ENCODE measurements around the gene SYNDIG1. TPM values are rescaled to one million over a fixed set of nuclear protein-coding genes. Genes with fewer than 3 reads are reported as not detected.

The SYNDIG1 gene
- total RNA-seq, 2 experiments from 2014 or later = not detected

DNA sequence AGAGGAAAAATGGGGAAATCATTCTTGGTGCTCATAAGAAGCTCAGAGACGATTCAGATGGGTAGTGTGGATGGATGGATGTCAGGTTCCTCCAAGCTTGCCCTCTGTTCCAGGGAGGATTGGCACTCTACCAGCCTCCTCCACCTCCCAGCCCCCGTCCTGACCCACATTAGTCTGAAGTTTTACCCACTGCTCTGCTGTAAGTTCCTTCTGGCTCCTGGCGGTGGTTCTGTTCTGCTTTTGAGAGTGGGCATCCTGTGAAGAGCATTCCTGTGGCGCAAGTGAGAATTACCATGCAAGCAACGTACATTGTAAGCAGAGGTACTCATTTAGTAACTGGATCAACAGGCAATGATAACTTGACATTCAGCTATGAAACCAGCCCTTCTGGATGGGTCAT is 103.4 kb downstream of the SYNDIG1 start:
- Mint-ChIP-seq H3K36me3 (ENCODE audit: low read depth) (no peaks in the 10 kb centered on the region), H3K27ac (no peak overlapping the region), H3K9me3 (ENCODE audit: insufficient read depth) (no peaks in the 10 kb centered on the region), H3K4me1 (ENCODE audit: low read depth) (no peaks in the 10 kb centered on the region), H3K27me3 (ENCODE audit: low read depth) (peaks cover 2% of the 10 kb centered on the region), H3K4me3 (no peak overlapping the region)
- ChIA-PET CTCF (no interaction called here), POLR2A (no interaction called here)
- ATAC-seq (no peak), DNase-seq (no peak)

DNA sequence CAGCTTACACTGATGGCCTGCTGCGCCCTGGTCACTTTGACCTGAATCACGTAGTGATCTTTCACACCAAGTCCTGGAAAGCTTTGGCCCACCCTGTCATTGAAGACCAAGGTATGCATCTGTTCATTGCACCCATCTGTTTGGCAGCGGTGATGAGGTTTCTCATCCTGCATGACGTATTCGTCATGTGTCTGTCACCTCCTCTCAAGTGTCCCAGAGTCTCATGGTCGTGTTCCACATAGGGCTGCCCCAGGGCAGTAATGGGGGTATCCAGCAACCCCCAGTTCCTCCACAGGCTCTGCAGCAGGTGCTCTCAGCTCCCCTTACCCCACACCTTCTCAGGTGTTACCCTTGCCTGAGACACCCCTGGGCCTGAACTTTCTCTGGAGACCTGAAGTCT is 104.1 kb downstream of the SYNDIG1 start:
- Mint-ChIP-seq H3K27me3 (ENCODE audit: low read depth) (peaks cover 2% of the 10 kb centered on the region), H3K9me3 (ENCODE audit: insufficient read depth) (no peaks in the 10 kb centered on the region), H3K36me3 (ENCODE audit: low read depth) (no peaks in the 10 kb centered on the region), H3K4me1 (ENCODE audit: low read depth) (no peaks in the 10 kb centered on the region), H3K4me3 (no peak overlapping the region), H3K27ac (no peak overlapping the region)
- no peak for DNase-seq
- POLR2A ChIA-PET = no interaction called here
- ATAC-seq = no peak
- CTCF ChIA-PET = no interaction called here

DNA sequence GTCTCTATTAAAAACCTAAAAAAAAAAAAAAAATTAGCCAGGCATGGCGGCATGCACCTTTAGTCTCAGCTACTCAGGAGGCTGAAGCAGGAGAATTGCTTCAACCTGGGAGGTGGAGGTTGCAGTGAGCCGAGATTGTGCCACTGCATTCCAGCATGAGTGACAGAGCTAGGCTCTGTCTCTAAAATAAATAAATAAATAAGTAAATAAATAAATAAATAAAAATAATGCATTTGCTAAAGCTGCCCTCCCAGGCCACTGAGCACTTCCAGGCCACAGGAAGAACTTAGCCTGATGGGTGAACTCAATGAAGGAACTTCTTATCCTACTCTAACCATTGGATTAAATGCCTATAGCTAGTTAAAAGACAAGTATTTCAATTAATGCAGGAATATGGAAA is 104.9 kb downstream of the SYNDIG1 start:
- Mint-ChIP-seq H3K36me3 (ENCODE audit: low read depth) (no peaks in the 10 kb centered on the region), H3K4me1 (ENCODE audit: low read depth) (no peaks in the 10 kb centered on the region), H3K27me3 (ENCODE audit: low read depth) (peaks cover 2% of the 10 kb centered on the region), H3K9me3 (ENCODE audit: insufficient read depth) (no peaks in the 10 kb centered on the region), H3K27ac (no peak overlapping the region), H3K4me3 (no peak overlapping the region)
- ATAC-seq (no peak), DNase-seq (no peak)
- ChIA-PET POLR2A (no interaction called here), CTCF (no interaction called here)

DNA sequence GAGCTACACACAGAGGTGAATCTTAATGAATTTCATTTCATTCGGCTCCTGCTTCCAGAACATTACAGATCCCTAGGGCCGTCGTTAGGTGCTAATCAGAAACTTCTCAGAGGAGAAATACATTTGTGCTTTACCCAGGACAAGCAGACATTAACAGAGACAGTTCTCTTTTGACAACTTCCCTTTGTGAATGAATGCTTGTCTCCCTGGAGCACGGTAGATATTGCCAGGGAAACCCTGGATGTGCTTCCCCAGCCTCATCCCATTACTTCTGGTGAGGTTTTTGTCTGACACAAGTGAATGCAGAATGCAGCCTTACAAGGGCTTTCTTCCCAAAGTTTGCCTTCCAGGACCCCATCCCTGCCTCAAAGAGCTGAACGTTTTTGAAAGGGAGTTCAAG is 105.4 kb downstream of the SYNDIG1 start:
- ChIA-PET CTCF (no interaction called here), POLR2A (no interaction called here)
- Mint-ChIP-seq H3K9me3 (ENCODE audit: insufficient read depth) (no peaks in the 10 kb centered on the region), H3K36me3 (ENCODE audit: low read depth) (no peaks in the 10 kb centered on the region), H3K27me3 (ENCODE audit: low read depth) (peaks cover 2% of the 10 kb centered on the region), H3K27ac (no peak overlapping the region), H3K4me3 (no peak overlapping the region), H3K4me1 (ENCODE audit: low read depth) (no peaks in the 10 kb centered on the region)
- ATAC-seq = no peak
- DNase-seq = no peak

DNA sequence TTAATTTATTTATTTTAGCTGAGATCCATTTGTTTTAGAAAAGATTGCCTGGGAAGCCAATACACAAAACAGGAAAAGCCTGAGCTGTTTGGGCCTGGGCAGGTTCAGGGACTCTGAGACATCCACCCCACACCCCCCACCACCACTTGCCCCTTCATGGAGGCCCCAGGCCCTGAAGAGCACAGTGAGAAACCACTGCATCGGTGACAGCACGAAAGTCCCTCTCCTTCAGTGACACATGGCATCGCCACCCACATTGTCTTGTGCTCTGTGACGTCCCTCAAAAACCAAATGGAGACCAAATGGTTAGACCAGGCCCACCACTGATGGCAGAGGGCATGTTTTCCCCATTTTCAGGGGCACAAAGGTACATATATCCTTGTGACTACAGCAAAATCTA is 106.4 kb downstream of the SYNDIG1 start:
- Mint-ChIP-seq H3K27ac (no peak overlapping the region), H3K4me3 (no peak overlapping the region), H3K9me3 (ENCODE audit: insufficient read depth) (no peaks in the 10 kb centered on the region), H3K36me3 (ENCODE audit: low read depth) (no peaks in the 10 kb centered on the region), H3K27me3 (ENCODE audit: low read depth) (peaks cover 2% of the 10 kb centered on the region), H3K4me1 (ENCODE audit: low read depth) (no peaks in the 10 kb centered on the region)
- ChIA-PET CTCF (no interaction called here), POLR2A (no interaction called here)
- ATAC-seq (no peak), DNase-seq (no peak)

DNA sequence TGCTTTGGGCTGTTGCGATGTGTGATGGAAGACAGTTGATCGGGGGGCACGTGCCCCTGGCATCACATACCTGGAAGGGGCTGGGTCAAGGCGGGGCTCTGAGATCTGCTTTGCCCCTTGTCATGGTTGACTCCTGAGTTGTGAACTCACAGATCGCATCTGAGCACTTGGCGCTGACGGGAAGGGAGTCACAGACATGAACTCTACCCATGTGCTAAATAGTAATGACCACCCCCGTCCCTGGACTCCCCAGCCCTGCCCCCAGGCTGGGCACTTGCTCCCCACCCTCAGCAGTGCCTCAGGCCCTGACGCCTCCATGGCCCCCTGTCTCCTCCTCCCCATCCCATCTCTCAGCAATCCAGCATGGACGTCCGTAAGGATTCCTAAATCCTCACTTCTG is 107.0 kb downstream of the SYNDIG1 start:
- H3K36me3 Mint-ChIP-seq (ENCODE audit: low read depth) = no peaks in the 10 kb centered on the region
- no peaks in the 10 kb centered on the region for H3K9me3 Mint-ChIP-seq (ENCODE audit: insufficient read depth)

DNA sequence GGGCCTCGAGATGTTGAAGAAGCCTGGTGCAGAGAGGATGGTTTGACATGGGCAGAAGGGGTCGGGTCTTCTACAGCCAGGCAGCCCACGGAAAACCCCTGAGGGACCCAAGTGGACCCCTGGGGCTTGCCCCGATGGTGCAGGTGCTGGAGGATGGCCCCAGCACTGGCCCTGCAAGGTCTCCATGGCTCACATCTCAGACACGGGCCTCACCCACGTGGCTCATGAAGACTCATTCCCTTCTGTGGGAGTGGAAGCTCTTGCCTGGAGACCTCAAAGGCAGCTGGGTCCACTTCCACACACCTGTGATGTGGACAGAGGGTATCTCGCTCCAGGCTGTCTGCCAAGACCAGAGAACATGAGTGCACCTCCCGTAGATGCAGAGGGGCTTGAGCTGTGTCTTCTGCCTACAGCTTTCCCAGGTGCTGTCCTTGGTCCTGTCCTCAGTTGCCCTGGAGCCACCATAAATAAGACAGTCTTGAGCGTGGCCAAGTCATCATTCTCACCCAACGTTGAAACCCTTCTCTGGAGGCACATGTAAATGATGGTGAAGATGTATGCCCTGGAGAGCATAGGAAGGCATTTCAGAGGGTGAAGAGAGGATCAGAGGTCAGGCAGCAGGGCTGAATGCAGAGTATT is 108.0 kb downstream of the SYNDIG1 start:
- no peaks in the 10 kb centered on the region for H3K36me3 Mint-ChIP-seq (ENCODE audit: low read depth)
- no peaks in the 10 kb centered on the region for H3K27me3 Mint-ChIP-seq (ENCODE audit: low read depth)
- H3K9me3 Mint-ChIP-seq (ENCODE audit: insufficient read depth) = no peaks in the 10 kb centered on the region
- DNase-seq (no peak), ATAC-seq (no peak)
- no peaks in the 10 kb centered on the region for H3K4me1 Mint-ChIP-seq (ENCODE audit: low read depth)
- ChIA-PET CTCF (no interaction called here), POLR2A (no interaction called here)
- no peak overlapping the region for H3K4me3 Mint-ChIP-seq
- no peak overlapping the region for H3K27ac Mint-ChIP-seq

More for the DNA sequence above, 107.0 kb downstream of the SYNDIG1 start:
- ChIA-PET POLR2A (no interaction called here), CTCF (no interaction called here)
- H3K27ac Mint-ChIP-seq = no peak overlapping the region
- DNase-seq = no peak
- ATAC-seq = no peak
- no peak overlapping the region for H3K4me3 Mint-ChIP-seq
- no peaks in the 10 kb centered on the region for H3K4me1 Mint-ChIP-seq (ENCODE audit: low read depth)
- no peaks in the 10 kb centered on the region for H3K27me3 Mint-ChIP-seq (ENCODE audit: low read depth)

DNA sequence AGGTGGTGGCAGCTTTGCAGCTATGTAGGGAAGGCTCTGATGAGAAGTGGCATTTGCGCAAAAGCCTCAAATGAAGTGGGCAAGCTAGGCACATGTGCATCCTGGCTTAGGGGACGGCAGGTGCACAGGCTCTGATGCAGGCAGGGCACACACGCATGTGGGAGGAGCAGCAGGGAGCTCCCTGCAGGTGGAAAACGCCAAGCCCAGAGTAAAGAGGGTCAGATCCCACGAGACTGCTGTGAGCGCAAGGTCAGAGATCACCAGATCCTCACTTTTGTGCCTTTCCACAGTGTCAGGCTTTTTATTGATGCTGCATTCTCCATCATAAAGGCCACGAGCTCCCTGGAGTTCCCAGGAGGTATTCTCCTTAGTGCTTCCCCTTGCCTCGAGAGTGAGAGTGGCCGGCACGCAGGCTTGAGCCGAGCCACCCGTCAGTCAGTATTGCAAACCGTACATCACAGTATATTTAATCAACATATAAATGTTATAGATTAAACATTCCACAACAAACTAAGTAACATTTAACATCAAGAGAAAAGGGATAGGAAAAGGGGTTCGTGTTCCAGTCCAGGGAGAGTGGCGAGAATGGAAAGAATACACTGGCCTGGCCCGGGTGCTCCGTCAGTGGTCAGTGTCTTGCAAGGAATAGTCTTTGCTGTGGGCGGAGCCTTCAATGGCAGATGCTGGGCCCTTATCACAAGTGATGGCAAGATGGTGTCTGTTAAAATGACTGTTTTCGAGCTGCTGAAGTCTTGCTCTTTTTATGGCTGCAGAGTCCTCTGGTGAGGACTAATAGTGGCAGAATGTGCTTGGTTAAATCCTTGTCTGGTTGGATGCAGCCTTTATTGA is 109.4 kb downstream of the SYNDIG1 start:
- Mint-ChIP-seq H3K36me3 (ENCODE audit: low read depth) (no peaks in the 10 kb centered on the region), H3K4me1 (ENCODE audit: low read depth) (no peaks in the 10 kb centered on the region), H3K27ac (no peak overlapping the region), H3K9me3 (ENCODE audit: insufficient read depth) (no peaks in the 10 kb centered on the region), H3K4me3 (no peak overlapping the region), H3K27me3 (ENCODE audit: low read depth) (no peaks in the 10 kb centered on the region)
- DNase-seq (no peak), ATAC-seq (no peak)
- ChIA-PET CTCF (no interaction called here), POLR2A (no interaction called here)

DNA sequence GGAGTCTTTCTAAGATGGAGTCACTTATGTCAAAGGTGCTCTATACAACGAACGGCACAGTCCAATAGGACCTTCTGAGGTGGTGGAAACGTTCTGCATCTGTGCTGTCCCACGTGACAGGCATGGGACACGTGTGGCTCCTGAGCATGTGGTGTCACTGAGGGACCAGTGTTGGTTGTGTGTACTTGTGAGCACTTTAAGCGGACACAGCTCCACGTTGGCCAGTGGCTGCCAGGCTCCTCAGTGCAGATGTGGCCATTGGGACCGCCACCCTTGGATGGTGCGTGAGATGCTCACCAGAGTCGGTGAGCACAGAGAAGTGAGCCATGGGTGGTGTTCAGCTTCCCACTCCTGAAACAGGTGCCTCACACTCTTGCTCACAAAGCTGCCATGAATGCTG is 110.0 kb downstream of the SYNDIG1 start:
- ATAC-seq = no peak

DNA sequence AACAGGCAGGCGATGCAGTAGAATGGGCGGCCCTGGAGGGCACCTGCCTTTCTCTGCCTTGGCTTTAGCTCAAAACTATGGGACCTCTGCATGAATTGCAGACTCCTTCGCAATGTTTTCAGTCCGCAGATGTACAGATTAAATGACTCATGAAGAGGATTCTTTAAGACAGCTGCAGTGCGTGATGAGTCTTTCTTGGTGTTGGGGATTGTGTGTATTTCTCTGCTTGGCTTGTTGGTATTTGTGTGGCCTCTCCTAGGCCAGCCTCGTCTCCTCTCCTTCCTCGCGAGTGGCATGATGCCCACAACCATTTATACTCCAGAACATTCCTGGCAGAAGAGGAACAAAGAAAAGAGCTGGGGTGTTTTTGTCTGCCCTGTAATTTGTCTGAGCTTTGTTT is 110.6 kb downstream of the SYNDIG1 start:
- no peaks in the 10 kb centered on the region for H3K27me3 Mint-ChIP-seq (ENCODE audit: low read depth)
- ATAC-seq (no peak), DNase-seq (no peak)
- no peak overlapping the region for H3K4me3 Mint-ChIP-seq
- no peaks in the 10 kb centered on the region for H3K4me1 Mint-ChIP-seq (ENCODE audit: low read depth)
- H3K36me3 Mint-ChIP-seq (ENCODE audit: low read depth) = no peaks in the 10 kb centered on the region
- no peaks in the 10 kb centered on the region for H3K9me3 Mint-ChIP-seq (ENCODE audit: insufficient read depth)
- H3K27ac Mint-ChIP-seq = no peak overlapping the region
- POLR2A ChIA-PET = no interaction called here
- CTCF ChIA-PET = no interaction called here

More for the DNA sequence above, 110.0 kb downstream of the SYNDIG1 start:
- Mint-ChIP-seq H3K9me3 (ENCODE audit: insufficient read depth) (no peaks in the 10 kb centered on the region), H3K4me3 (no peak overlapping the region), H3K27ac (no peak overlapping the region), H3K36me3 (ENCODE audit: low read depth) (no peaks in the 10 kb centered on the region), H3K4me1 (ENCODE audit: low read depth) (no peaks in the 10 kb centered on the region), H3K27me3 (ENCODE audit: low read depth) (no peaks in the 10 kb centered on the region)
- ChIA-PET POLR2A (no interaction called here), CTCF (no interaction called here)
- DNase-seq = no peak

DNA sequence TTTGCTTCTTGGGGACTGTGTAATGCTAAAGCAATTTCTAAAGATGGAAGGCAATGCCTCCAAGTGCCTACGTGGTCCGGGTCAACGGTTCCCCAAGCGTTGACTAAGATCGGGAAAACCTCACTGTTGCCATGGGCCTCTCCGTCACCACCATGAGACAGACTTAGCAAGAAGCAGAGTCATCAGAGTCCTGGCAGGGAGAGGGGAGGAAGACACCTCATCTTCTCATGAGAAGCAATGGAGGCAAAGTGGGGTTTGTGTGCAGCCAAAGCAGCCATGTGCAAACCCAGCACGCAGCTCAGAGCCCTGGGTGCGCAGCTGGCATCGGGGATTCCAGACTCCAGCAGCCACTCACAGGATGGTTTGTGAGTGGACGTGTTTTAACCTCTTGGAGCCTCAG is 111.4 kb downstream of the SYNDIG1 start:
- H3K4me3 Mint-ChIP-seq = no peak overlapping the region

DNA sequence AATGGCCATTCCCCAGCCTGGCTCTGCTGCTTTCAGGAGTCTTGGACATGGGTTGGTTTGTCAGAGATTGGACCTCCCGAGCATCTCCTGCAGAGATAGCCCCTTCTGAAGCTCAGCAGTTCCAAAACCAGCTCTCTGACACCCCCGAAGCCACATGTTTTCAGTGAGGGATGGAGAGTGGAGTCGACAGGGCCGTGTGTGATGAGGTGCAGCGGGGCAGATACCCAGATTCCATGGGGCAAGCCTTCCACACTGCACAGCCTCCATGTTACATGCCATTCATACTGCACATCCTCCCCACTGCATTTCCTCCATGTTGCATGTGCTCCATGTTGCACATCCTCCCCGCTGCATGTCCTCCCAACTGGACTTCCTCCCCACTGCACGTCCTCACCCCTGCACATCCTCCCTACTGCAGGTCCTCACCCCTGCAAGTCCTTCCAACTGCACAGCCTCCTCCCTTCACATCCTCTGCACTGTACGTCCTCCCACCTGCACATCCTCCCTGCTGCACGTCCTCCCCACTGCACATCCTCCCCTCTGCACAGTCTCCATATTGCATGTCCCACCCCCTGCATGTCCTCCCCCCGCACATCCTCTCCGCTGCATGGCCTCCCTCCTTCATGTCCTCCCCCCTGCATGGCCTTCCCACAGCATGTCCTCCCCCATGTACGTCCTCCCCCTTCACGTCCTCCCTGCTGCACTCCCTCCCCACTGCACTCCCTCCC is 112.2 kb downstream of the SYNDIG1 start:
- ChIA-PET CTCF (no interaction called here), POLR2A (no interaction called here)
- DNase-seq (no peak), ATAC-seq (no peak)
- Mint-ChIP-seq H3K27ac (no peak overlapping the region), H3K4me3 (no peak overlapping the region), H3K4me1 (ENCODE audit: low read depth) (no peaks in the 10 kb centered on the region), H3K27me3 (ENCODE audit: low read depth) (no peaks in the 10 kb centered on the region), H3K36me3 (ENCODE audit: low read depth) (no peaks in the 10 kb centered on the region), H3K9me3 (ENCODE audit: insufficient read depth) (no peaks in the 10 kb centered on the region)

More for the DNA sequence above, 111.4 kb downstream of the SYNDIG1 start:
- H3K9me3 Mint-ChIP-seq (ENCODE audit: insufficient read depth) = no peaks in the 10 kb centered on the region
- H3K27ac Mint-ChIP-seq = no peak overlapping the region
- no peak for ATAC-seq
- DNase-seq = no peak
- H3K36me3 Mint-ChIP-seq (ENCODE audit: low read depth) = no peaks in the 10 kb centered on the region
- ChIA-PET CTCF (no interaction called here), POLR2A (no interaction called here)
- no peaks in the 10 kb centered on the region for H3K4me1 Mint-ChIP-seq (ENCODE audit: low read depth)
- no peaks in the 10 kb centered on the region for H3K27me3 Mint-ChIP-seq (ENCODE audit: low read depth)
